Peyer's patch (tissue), 4 donors: ENCODE data around the gene GYG2. TPM values are rescaled to one million over a fixed set of nuclear protein-coding genes. Genes with fewer than 3 reads are reported as not detected.
"Not testable (repeated sequence)": the region's sequence is repeated elsewhere in the genome, so short reads cannot be mapped to it uniquely, and the experiment has no call there.

Experiments used
- DNase-seq, 3 donors: peaks; one replicate each; pipeline ENCODE4 v3.0.0-alpha.2; 2017 to 2019
- H3K27ac ChIP-seq, 4 donors: fragments of 200-600 bp; sonication (generic); one replicate each; pipeline ENCODE4 v1.5.1; 2016 to 2019
- H3K27me3 ChIP-seq, 2 donors: fragments of 200-600 bp; sonication (generic); one replicate each; pipeline ENCODE4 v1.5.1; 2019
- H3K36me3 ChIP-seq, 3 donors: fragments of 200-600 bp; sonication (generic); one replicate each; pipeline ENCODE4 v1.5.1; 2016 to 2019
- H3K4me1 ChIP-seq, 4 donors: fragments of 200-600 bp; sonication (generic); one replicate each; pipeline ENCODE4 v1.5.1; 2016 to 2019
- H3K4me3 ChIP-seq, 4 donors: fragments of 200-600 bp; sonication (generic); 1 replicate in 3 of 4; 2 replicates in 1 of 4; pipeline ENCODE4 v1.5.1; 2016 to 2019; ENCODE audit warnings: mild to moderate bottlenecking in 1 of 4
- H3K9me3 ChIP-seq, 4 donors: fragments of 200-600 bp; sonication (generic); one replicate each; pipeline ENCODE4 v1.5.1; 2016 to 2019; ENCODE audit warnings: mild to moderate bottlenecking in 1 of 4
- CTCF ChIP-seq, 6 experiments: fragments of 450-650 bp in 4 of 6; fragments of 200-600 bp in 2 of 6; sonication (generic) in 1 of 6; IDR thresholded peaks; one replicate each; pipeline ENCODE4 v1.5.1; 2017 to 2019; ENCODE audit warnings: antibody characterized with exemption in 6 of 6, mild to moderate bottlenecking in 3 of 6, moderate library complexity in 1 of 6
- POLR2A ChIP-seq, 2 donors: fragments of 450-650 bp; IDR thresholded peaks; one replicate each; pipeline ENCODE4 v1.5.1; 2017; ENCODE audit warnings: antibody characterized with exemption in 2 of 2, mild to moderate bottlenecking in 2 of 2, moderate library complexity in 2 of 2
- total RNA-seq, 4 donors: library from RNA; depleted of rRNA; stranded (reverse); fragments of >200 nt; gene quantifications; one replicate each; pipeline ENCODE4 v1.1.0, GENCODE V29; 2016

The GYG2 gene
- total RNA-seq, 4 donors from 2014 or later, result 0.70 to 3.9 (median 2.8) TPM

DNA sequence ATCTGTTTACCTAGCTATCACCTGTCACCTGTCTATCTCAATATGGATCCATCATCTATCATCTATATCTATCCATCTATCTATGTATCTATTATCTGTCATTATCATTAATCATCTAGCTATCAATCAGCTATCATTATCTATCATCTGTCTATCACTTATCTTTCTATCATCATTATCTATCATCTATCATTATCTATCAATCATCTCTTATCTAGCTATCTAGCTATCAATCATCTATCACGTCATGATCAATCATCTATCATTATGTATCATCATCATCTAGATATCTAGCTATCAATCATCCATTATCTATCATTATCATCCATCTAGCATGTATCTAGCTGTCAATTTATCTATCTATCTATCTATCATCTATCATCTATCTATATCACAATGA, 92.5 kb downstream of the GYG2 start:
- Histone ChIP-seq H3K4me1 (no peaks in the 10 kb centered on the region), H3K27ac (no peak overlapping the region)
- no peak for TF ChIP-seq CTCF (IDR thresholded peaks at IDR 0.05)
- TF ChIP-seq POLR2A (IDR thresholded peaks at IDR 0.05), result no peak

GRCh38 chrX:2921750-2922149, 93.0 kb downstream of the GYG2 start:
- Histone ChIP-seq H3K27ac (no peak overlapping the region), H3K36me3 (peaks cover 0 to 20% (median 0%) of the 10 kb centered on the region in 3 donors), H3K27me3 (no peaks in the 10 kb centered on the region), H3K4me1 (no peaks in the 10 kb centered on the region), H3K9me3 (no peaks in the 10 kb centered on the region), H3K4me3 (no peak overlapping the region)
- TF ChIP-seq CTCF (IDR thresholded peaks at IDR 0.05), result no peak
- DNase-seq, result no peak

More for the DNA sequence above, 92.5 kb downstream of the GYG2 start:
- no peak for DNase-seq
- Histone ChIP-seq H3K9me3 (no peaks in the 10 kb centered on the region), H3K4me3 (no peak overlapping the region), H3K27me3 (no peaks in the 10 kb centered on the region), H3K36me3 (peaks cover 0 to 20% (median 0%) of the 10 kb centered on the region in 3 donors)

- Histone ChIP-seq H3K4me1 (no peaks in the 10 kb centered on the region), H3K27ac (no peak overlapping the region), H3K36me3 (peaks cover 0 to 6% (median 0%) of the 10 kb centered on the region in 3 donors), H3K4me3 (no peak overlapping the region), H3K27me3 (no peaks in the 10 kb centered on the region), H3K9me3 (no peaks in the 10 kb centered on the region)
- no peak for TF ChIP-seq POLR2A (IDR thresholded peaks at IDR 0.05)
- TF ChIP-seq CTCF (IDR thresholded peaks at IDR 0.05), result no peak
- no peak for DNase-seq
Observed at GRCh38 chrX:2924151-2924550, 95.4 kb downstream of the GYG2 start.

DNA sequence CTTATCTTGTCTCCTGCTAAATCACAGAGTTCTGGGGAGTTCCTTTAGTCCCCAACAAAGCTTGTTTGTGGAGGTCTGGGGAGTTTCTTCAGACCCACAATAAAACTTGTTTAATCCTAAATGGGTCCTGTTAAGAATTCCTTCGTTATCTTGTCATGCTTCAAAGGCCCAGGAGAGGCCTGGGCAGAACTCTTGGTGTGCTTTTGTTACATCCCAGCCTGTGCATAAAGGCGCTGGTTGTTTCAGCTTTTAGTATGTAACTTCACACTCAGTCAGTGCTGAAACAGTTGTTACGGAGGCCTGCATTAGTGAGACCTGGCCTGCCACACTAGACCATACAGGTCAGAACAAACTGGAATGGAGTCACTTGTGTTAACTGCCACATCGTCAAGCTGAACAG, 97.5 kb downstream of the GYG2 start:
- not testable (repeated sequence) for H3K9me3 ChIP-seq, H3K27ac ChIP-seq, H3K27me3 ChIP-seq, H3K36me3 ChIP-seq, H3K4me3 ChIP-seq, DNase-seq, H3K4me1 ChIP-seq

DNA sequence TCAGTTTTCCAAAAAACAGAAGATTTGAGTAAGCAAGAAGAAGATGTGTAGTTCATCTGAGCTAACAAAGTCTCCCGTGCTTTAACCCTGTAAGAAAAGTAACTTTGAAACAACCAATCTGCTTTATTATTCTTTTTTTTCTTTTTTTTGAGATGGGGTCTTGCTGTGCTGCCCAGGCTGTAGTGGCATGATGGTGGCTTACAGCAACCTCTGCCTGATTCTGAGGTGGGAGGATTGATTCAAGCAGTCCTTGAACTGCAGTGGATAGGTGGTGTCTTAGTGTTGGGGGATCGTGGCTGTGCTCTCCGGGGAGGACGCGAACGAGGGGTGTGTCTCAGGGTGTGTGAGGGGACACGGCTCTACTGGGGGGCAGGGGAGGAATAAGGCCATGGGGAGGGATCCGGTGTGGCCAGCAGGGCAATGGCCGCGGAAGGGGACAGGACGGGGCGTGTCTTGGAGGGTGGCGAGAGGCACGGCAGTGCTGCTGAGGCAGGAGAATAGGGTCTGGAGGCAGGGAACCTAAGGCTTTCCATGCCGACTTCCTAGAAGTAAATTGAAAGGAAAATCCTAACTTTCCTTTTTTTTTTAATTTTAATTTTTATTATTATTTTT, 98.0 kb downstream of the GYG2 start:
- no peaks in the 10 kb centered on the region for H3K9me3 ChIP-seq
- no peak overlapping the region for H3K27ac ChIP-seq
- H3K4me3 ChIP-seq, result no peak overlapping the region
- H3K4me1 ChIP-seq, result peaks cover 0 to 3% (median 0%) of the 10 kb centered on the region in 4 donors
- H3K36me3 ChIP-seq, result no peaks in the 10 kb centered on the region
- H3K27me3 ChIP-seq, result no peaks in the 10 kb centered on the region
- no peak for TF ChIP-seq POLR2A (IDR thresholded peaks at IDR 0.05)
- no peak for TF ChIP-seq CTCF (IDR thresholded peaks at IDR 0.05)
- DNase-seq, result no peak

DNA sequence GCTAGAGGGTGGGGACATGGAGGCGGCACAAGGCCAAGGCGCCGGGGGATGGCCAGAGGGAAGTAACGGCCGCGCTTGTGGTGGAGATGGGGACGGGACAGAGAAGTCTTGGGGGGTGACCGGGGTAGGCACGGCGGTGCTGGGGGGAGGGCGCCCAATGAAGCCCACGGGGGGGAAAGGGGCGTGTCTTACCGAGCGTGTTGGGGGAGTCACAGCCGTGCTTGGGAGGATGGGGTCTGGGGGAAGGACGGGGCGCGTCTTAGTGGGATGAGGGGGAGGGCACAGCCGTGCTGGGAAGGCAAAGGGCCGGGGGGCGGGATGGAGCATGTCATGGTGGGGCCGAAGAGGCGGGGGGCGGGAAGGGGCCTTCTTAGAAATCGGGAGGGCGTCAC, 99.5 kb downstream of the GYG2 start:
- no peak for TF ChIP-seq POLR2A (IDR thresholded peaks at IDR 0.05)
- no peak for TF ChIP-seq CTCF (IDR thresholded peaks at IDR 0.05)
- Histone ChIP-seq H3K4me3 (peak overlapping the region; percentile 55 to 75 (median 70)), H3K36me3 (no peaks in the 10 kb centered on the region), H3K27ac (peak overlapping the region; percentile 85 to 98 (median 96)), H3K9me3 (no peaks in the 10 kb centered on the region), H3K4me1 (peaks cover 0 to 3% (median 0%) of the 10 kb centered on the region in 4 donors), H3K27me3 (no peaks in the 10 kb centered on the region)
- peak in 2 of 3 donors; percentile 20 to 64 for DNase-seq
